GM23248 (cell line): ENCODE data around the gene ESR2. TPM values are rescaled to one million over a fixed set of nuclear protein-coding genes. Genes with fewer than 3 reads are reported as not detected.
A peak's percentile ranks its signal among the peaks of the same experiment; 100 is the strongest.

Experiments used
- DNase-seq: peaks from one replicate; pipeline ENCODE4 v3.0.0-alpha.2; 2015
- H2AFZ ChIP-seq: fragments of 200-600 bp; sonication (generic); 2 replicates; pipeline ENCODE4 v1.6.1; 2016; ENCODE audit warnings: antibody characterized with exemption
- H3F3A ChIP-seq: fragments of 200-600 bp; sonication (generic); 2 replicates; pipeline ENCODE4 v1.6.1; 2016; ENCODE audit warnings: mild to moderate bottlenecking, antibody characterized with exemption, mixed run types; ENCODE audit not compliant: insufficient read depth
- H3K27ac ChIP-seq: fragments of 200-600 bp; sonication (generic); 2 replicates; pipeline ENCODE4 v1.5.1; 2016; ENCODE audit warnings: mild to moderate bottlenecking
- H3K27me3 ChIP-seq: fragments of 200-600 bp; sonication (generic); replicated peaks from 2 replicates; pipeline ENCODE4 v1.6.1; 2016; ENCODE audit warnings: mild to moderate bottlenecking; ENCODE audit not compliant: insufficient read depth
- H3K36me3 ChIP-seq: fragments of 200-600 bp; sonication (generic); 2 replicates; pipeline ENCODE4 v1.6.1; 2016; ENCODE audit warnings: low read depth, mild to moderate bottlenecking
- H3K4me1 ChIP-seq: fragments of 200-600 bp; sonication (generic); 2 replicates; pipeline ENCODE4 v1.6.1; 2016; ENCODE audit warnings: mild to moderate bottlenecking; ENCODE audit not compliant: insufficient read depth
- H3K4me2 ChIP-seq: fragments of 200-600 bp; sonication (generic); one replicate; pipeline ENCODE4 v1.6.1; 2016; ENCODE audit warnings: mild to moderate bottlenecking; ENCODE audit not compliant: unreplicated experiment
- H3K4me3 ChIP-seq: fragments of 200-600 bp; sonication (generic); 2 replicates; pipeline ENCODE4 v1.5.1; 2016; ENCODE audit warnings: mild to moderate bottlenecking
- H3K79me2 ChIP-seq: fragments of 200-600 bp; sonication (generic); 2 replicates; pipeline ENCODE4 v1.6.1; 2016; ENCODE audit warnings: mild to moderate bottlenecking; ENCODE audit not compliant: insufficient read depth
- H3K9ac ChIP-seq: fragments of 200-600 bp; sonication (generic); 2 replicates; pipeline ENCODE4 v1.6.1; 2016; ENCODE audit warnings: mild to moderate bottlenecking
- H3K9me2 ChIP-seq: fragments of 200-600 bp; sonication (generic); 2 replicates; pipeline ENCODE4 v1.6.1; 2016; ENCODE audit warnings: mixed run types, mild to moderate bottlenecking, moderate library complexity; ENCODE audit not compliant: insufficient read depth
- H3K9me3 ChIP-seq: fragments of 200-600 bp; sonication (generic); one replicate; pipeline ENCODE4 v1.6.1; 2017; ENCODE audit warnings: low read depth
- H4K20me1 ChIP-seq: fragments of 200-600 bp; sonication (generic); 2 replicates; pipeline ENCODE4 v1.6.0; 2016; ENCODE audit not compliant: insufficient read depth
- EZH2 ChIP-seq: fragments of 200-600 bp; sonication (generic); IDR thresholded peaks from 2 replicates; pipeline ENCODE4 v1.6.1; 2018; ENCODE audit warnings: antibody characterized with exemption, mild to moderate bottlenecking; ENCODE audit not compliant: insufficient read depth, poor library complexity, severe bottlenecking
- EZH2phosphoT487 ChIP-seq: fragments of 200-600 bp; sonication (generic); IDR thresholded peaks from 2 replicates; pipeline ENCODE4 v1.6.1; 2018; ENCODE audit warnings: antibody characterized with exemption, moderate library complexity, mild to moderate bottlenecking, low read depth; ENCODE audit not compliant: insufficient read depth
- WGBS, 2 experiments: methylation state at CpG; one replicate each; pipeline ENCODE4 v1.1.6; 2015 to 2017; ENCODE audit warnings: low lambda C conversion rate in 2 of 2, low coverage in 1 of 2; ENCODE audit errors: missing lambda C conversion rate in 2 of 2; 5-methylcytosine and 5-hydroxymethylcytosine counted together
- in situ Hi-C: fragments of 300-500 bp; cut with MboI; formaldehyde crosslinking; loops from 2 replicates; pipeline ENCODE4 v1.15.0; 2020
- polyA plus RNA-seq: library from polyadenylated mRNA; unstranded; fragments of >200 nt; fragmentation: Nextera tagmentation; extraction: Ambion mirVana; gene quantifications from 2 replicates; pipeline ENCODE4 v1.2.1, GENCODE V29; 2016
- total RNA-seq: library from RNA; depleted of rRNA; stranded (reverse); fragments of >200 nt; shearing (Covaris generic); gene quantifications from 2 replicates; pipeline ENCODE4 v1.2.3, GENCODE V29; 2014

Gene ESR2
- total and polyA plus RNA-seq, 2 experiments from 2014 or later = not detected

GRCh38 chr14:64232095-64232838, 61.9 kb downstream of the ESR2 start:
- no peaks in the 10 kb centered on the region for H3K9me2 ChIP-seq
- peaks cover 5% of the 10 kb centered on the region for H3F3A ChIP-seq
- H3K4me2 ChIP-seq = no peak overlapping the region
- no peaks in the 10 kb centered on the region for H3K9me3 ChIP-seq
- H3K9ac ChIP-seq = no peak overlapping the region
- no peaks in the 10 kb centered on the region for H3K79me2 ChIP-seq
- TF ChIP-seq EZH2 = no peak
- TF ChIP-seq EZH2phosphoT487 = no peak
- H2AFZ ChIP-seq = no peak overlapping the region
- H3K27ac ChIP-seq = no peak overlapping the region
- H3K4me3 ChIP-seq = no peak overlapping the region
- 0 out of 2 replicates have a peak, but pooled peaks cover 8% of the 10 kb centered on the region for H3K27me3 ChIP-seq
- in situ Hi-C loops = no loop called here
- 64 to 68% methylated on average over 9 of the region's 9 CpGs for WGBS, 2 experiments
- no peaks in the 10 kb centered on the region for H4K20me1 ChIP-seq
- DNase-seq = peak; percentile 75
- 0 out of 2 replicates have a peak, but pooled peaks cover 14% of the 10 kb centered on the region for H3K4me1 ChIP-seq
- no peaks in the 10 kb centered on the region for H3K36me3 ChIP-seq

- Histone ChIP-seq H3K27me3 (0 out of 2 replicates have a peak, but pooled peaks cover 8% of the 10 kb centered on the region), H4K20me1 (no peaks in the 10 kb centered on the region), H3K4me2 (no peak overlapping the region), H3K9ac (no peak overlapping the region), H2AFZ (no peak overlapping the region), H3K36me3 (no peaks in the 10 kb centered on the region), H3K4me3 (no peak overlapping the region), H3K79me2 (no peaks in the 10 kb centered on the region), H3K4me1 (0 out of 2 replicates have a peak, but pooled peaks cover 14% of the 10 kb centered on the region), H3K9me2 (no peaks in the 10 kb centered on the region), H3F3A (peaks cover 5% of the 10 kb centered on the region), H3K27ac (no peak overlapping the region), H3K9me3 (no peaks in the 10 kb centered on the region)
- in situ Hi-C loops = no loop called here
- no peak for DNase-seq
- 88 to 95% methylated on average over 3 of the region's 3 CpGs for WGBS, 2 experiments
- no peak for TF ChIP-seq EZH2phosphoT487
- no peak for TF ChIP-seq EZH2
These were observed 64.7 kb downstream of the ESR2 start for GRCh38 chr14:64229489-64229888.

GRCh38 chr14:64227856-64228255, 66.3 kb downstream of the ESR2 start:
- Histone ChIP-seq H3K36me3 (no peaks in the 10 kb centered on the region), H4K20me1 (no peaks in the 10 kb centered on the region), H3K9me2 (no peaks in the 10 kb centered on the region), H3F3A (peaks cover 5% of the 10 kb centered on the region), H2AFZ (no peak overlapping the region), H3K4me3 (no peak overlapping the region), H3K79me2 (no peaks in the 10 kb centered on the region), H3K27me3 (no peaks in the 10 kb centered on the region), H3K27ac (no peak overlapping the region), H3K9me3 (no peaks in the 10 kb centered on the region), H3K9ac (no peak overlapping the region), H3K4me1 (0 out of 2 replicates have a peak, but pooled peaks cover 14% of the 10 kb centered on the region), H3K4me2 (no peak overlapping the region)
- TF ChIP-seq EZH2phosphoT487 = no peak
- in situ Hi-C loops = no loop called here
- 41 to 54% methylated on average over 1 of the region's 1 CpG for WGBS, 2 experiments
- no peak for DNase-seq

- Histone ChIP-seq H3F3A (no peaks in the 10 kb centered on the region), H3K27ac (no peak overlapping the region), H2AFZ (no peak overlapping the region), H3K36me3 (no peaks in the 10 kb centered on the region), H3K4me1 (no peaks in the 10 kb centered on the region), H3K9me3 (no peaks in the 10 kb centered on the region), H3K9ac (no peak overlapping the region), H3K4me3 (no peak overlapping the region), H3K4me2 (no peak overlapping the region), H4K20me1 (no peaks in the 10 kb centered on the region), H3K27me3 (no peaks in the 10 kb centered on the region), H3K79me2 (no peaks in the 10 kb centered on the region), H3K9me2 (no peaks in the 10 kb centered on the region)
- WGBS, 2 experiments = 59 to 64% methylated on average over 10 of the region's 10 CpGs
- DNase-seq = no peak
- TF ChIP-seq EZH2 = no peak
- TF ChIP-seq EZH2phosphoT487 = no peak
- in situ Hi-C loops = no loop called here
These were observed 68.9 kb downstream of the ESR2 start for GRCh38 chr14:64225151-64225757.
